Activated CD8-positive, alpha-beta memory T cell treated with anti-CD3 and anti-CD28 coated beads for 4 hours (primary cell): ENCODE measurements around the gene AANAT.

Source experiments
- DNase-seq, 2 donors: peaks; one replicate each; pipeline ENCODE4 v3.0.0-alpha.2; 2020; ENCODE audit warnings: low read depth in 2 of 2

Gene AANAT

DNA sequence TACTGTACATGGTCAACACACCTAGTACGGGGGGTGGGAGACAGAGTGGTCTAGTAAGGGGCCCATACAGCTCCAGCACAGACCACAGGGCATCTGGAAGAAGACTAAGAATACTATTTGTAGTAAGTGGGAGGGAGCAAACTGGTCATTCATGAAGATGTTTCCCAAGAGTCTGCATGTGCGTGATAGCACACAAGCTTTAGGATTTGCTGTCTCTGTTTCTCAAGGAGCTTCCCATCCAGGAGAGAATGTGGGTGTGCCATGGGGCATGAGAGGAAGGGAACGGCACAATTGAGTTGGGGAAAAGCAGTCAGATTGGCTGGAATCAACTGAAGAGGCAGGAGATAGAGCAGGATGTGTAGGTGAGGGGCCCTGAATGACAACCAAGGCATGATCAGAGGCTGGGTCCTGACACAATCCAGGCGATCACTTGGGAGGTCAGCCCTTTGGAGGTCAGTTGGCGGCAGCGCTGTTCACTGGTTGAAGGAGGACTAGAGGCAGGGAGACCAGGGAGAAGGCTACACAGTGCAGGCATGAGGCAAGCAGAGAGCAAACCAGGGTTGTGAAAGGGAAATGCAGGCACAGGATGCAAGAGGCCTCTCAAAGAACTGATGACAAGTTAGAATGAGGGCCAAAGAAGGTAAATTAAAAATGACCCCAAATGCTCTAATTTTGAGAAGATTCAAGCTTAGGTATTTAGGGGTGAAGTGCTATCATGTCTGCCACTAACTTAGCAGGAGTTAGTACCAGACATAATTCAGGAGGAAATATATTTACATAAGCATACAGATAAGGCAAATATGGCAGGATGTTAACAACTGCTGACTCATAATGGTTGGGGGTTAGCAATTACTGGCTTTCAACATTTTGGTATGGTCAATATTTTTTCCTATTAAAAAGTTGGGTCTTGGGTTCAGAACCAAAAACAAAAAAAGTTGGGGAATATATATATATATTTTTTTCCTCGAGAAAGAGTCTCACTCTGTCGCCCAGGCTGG, 24.8 kb upstream of the AANAT start:
- no peak for DNase-seq

DNA sequence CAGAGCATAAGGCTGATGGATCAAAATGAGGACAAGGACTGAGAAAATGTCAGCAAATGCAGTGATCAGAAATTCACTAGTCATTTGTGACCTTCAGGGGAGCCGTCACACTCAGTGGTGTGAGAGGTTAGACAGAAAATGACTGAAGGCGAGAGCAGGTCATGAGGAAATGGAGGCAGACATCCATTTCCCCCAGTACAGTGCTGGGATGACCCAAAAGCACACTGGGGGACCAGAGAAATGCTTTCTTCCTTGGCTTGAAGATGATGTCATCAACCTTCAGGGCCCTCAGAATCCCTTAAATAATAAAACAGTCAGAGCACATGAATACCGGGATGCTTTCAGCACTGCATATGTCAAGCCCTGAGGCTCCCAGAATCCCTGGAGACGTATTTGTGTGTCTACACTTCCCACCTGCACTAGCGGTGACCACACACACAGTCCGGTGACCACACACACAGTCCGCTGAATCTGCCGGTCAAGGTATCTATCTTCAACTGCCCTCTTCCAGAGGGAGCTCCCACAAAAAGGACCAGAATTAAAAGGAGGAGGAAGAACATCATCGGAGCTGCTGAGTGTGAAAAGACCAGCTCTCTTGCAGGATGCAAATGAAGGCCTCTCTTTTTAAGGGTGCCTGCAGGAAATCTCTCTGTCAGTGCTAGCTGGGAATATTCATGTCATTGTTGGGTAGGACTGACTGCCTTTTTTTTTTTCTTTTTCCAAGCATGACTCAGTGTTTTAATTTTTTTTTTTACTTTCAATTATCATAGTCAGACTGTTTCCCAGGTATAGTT, 22.7 kb upstream of the AANAT start:
- DNase-seq: no peak

DNA sequence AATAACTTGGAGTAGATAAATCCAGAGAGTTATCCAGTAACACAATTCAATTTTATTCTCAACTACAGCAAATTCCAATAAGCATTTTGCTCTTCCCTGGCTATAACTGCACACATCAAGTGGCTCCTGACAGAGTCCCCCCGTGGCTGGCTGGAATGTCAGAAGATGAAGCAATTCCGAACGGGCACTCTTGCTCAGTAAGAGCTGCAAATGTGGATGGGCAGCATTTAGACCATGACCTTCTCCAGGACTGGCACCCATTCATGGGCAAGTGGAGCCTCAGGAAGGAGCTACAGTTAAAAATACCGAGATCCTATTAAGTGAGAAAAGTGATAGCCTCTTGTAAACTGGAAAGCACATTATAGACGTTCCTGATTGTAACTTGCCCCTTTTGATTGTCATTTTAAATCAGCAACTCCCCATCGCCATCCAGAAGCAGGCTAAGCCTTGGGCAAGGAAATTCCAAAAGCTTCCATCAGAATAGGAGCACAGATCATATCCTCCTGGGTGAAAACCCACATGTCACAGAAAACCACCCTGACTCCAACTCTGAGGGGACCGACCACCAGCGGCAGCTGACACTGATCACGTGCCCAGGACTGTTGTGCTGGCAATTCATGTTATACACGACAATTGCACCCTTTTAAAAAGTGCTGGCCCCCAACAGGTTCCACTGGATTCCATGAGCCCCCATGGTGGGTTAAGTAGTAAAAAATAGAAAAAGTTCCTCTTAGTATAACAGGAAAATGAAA, 21.5 kb upstream of the AANAT start:
- no peak for DNase-seq

DNA sequence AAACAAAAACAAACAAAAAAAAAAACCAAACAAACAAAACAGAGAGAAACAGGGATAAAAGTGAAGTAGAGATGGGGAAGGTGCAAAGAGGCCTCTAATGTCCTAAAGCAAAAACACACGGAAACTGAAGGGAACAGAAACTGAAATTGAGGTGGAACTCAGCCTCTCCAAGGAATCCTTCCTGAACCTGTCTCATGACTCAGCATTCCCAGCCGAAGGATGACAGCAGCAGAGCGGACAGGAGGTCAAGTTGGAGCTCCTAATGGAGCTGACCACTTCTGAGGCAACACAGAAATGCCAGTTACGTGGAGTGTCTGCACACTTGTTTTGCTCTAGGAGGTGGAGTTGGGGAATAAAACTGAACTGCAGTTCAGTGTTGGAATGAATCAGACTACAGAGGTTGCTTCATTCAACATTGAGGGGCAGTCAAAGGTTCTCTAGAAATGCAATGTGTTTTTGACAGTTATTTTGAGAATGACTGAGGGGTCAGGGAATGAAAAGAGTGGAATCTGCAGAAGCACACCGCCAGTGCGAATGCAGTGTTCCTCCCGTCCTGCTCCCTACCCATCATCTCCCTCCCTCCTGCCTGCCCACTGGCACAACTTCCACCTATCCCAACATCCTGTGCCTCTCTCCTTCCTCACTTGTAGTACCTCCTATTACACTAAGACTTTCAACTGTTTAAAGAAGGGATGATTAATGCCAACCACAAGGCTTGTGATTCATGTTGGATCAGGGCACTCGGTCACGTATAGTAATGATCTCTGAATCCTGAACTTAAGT, 20.8 kb upstream of the AANAT start:
- DNase-seq: no peak

DNA sequence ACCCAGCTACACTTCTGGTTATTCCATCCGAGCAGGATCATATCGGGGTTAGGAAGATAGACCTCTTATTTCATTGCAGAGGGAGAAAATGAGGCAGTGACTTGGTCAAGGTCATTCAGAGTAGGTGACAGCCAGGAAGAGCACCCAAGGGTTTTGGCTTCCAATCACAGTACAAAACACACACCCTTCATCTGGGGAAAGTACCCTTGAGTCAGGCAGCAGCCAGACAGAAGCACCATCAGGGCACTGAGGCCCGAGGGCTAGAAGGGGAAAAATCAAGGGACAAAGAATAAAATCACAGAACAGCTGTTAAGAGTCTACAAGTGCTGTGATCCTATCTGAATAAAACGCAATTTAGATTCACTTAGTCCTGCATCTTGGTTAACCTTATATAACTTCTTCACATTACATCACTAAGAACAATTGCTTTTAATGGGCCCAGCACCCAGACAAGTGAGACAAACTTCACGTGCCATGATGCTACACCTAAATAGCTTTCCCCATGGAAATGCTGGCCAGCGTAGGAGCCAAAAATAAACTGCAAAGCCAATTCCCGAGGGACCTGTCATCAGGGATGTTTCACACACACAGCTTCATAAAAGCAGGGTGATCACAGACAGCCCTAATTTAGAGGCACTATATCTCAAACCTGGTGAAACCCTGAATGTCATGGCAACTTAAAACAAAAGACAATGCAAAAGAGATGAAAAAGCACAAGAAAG, 19.3 kb upstream of the AANAT start:
- DNase-seq: no peak

DNA sequence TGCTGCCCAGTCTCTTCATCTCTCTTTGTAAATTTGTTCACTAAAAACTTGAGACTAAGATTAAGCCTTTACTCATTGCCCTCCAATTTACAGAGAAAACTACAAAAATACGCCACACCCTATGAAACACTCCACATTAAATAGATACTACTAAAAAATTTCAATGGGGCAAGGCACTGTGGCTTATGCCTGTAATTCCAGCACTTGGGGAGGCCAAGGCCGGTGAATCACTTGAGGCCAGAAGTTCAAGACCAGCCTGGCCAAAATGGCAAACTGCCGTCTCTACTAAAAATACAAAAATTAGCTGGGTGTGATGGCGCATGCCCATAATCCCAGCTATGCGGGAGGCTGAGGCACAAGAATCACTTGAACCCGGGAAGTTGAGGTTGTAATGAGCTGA, 18.3 kb upstream of the AANAT start:
- DNase-seq: no peak

DNA sequence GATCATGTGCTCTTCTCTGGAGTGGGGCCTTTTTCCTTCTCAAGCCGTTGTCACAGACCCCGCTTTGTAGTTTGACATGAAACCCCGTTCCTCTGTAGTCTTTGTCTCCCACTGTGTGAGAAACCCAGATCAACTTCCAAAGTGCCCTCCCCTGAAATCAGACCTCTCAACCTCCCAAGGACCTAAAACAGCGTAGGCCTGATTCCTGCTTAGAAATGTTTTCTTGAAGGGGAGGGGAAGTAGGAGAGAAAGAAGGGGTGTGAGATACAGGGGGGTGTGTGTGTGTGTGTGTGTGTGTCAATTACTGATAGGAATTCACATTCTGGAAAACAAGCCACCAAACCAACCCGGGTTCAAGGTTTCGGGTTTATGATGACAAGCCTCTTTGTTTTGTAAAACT, 15.9 kb upstream of the AANAT start:
- no peak for DNase-seq

DNA sequence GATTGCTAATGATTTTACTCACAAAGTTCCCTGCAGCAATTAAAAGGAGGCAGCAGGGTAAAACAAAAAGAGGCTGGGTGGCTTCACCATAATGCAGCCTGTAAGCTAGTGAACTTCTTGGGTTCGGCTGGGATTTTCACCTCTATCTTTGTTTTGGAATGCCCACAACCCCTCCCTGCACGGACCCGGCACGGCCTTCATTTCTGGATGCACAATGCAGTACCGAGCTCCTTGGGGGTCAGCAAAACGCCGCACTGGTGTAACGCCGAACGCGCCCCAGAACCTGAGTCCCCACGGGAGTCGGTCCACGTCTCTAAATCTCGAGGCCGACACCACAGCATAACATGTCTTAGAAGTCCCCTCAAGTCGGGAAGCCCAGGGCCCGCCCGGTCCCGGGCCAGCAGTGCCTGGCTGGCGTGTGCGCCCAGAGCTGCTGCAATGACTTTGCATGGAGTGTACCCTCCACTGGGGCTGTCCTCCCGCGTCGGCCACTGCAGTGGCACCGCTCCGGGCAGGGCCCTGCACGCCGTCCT, 15.2 kb upstream of the AANAT start:
- no peak for DNase-seq

DNA sequence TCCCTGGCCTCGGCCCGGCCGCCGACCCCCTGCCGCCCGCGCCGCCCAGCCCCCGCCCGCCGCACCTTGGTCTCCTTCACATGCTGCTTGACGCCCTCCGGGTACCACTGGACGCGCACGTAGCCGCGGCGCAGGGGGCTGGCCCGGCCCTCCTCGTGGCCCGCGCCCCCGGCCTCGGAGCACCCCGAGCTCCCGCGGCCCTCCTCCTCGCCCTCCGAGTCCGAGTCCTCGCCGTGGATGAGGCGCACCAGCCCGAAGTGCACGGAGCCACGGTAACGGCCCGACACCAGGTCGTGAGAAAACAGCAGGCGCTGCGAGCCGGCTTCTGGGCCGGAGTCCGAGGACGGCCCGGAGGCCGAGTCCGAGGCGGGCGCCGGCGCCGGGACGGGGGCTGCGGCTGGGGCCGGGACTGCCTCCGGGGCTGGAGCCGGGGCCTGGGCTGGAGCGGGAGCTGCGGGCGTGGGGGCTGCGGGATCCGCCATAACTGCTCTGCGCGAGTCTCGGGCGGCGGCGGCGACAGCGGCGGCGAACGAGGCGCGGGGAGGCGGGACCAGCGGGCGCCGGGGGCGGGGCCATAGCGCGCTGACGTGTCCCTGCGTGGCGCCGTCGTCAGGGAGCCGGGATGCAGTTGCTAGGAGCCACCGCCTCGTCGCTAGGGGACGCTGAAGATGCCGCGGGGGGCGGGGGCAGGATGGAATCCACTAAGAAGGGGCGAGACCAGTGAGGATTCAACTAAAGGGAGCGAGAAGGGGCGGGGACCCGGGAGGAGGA, 14.6 kb upstream of the AANAT start, which contains the start of gene UBE2O:
UBE2O (minus strand) TSS at position 493 of the 771 bp plus-strand sequence; CDS start at position 482, 11 bp downstream.
- peak; percentile 73 to 76 for DNase-seq

DNA sequence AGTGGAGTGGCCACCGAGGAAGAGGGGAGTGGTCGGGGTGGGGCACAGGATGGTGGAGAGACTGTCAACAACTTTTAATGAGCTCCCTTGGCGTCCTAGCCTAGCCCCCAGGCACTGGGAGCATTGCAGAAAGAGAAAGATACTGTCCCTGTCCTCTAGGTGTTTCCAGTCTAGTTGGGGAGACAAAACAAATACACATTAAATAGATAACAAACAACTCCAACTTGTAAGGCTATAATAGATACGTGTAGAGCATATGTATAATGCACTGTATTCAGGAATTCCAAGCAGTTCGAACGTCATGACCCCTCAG, 14.0 kb upstream of the AANAT start:
- DNase-seq: no peak

DNA sequence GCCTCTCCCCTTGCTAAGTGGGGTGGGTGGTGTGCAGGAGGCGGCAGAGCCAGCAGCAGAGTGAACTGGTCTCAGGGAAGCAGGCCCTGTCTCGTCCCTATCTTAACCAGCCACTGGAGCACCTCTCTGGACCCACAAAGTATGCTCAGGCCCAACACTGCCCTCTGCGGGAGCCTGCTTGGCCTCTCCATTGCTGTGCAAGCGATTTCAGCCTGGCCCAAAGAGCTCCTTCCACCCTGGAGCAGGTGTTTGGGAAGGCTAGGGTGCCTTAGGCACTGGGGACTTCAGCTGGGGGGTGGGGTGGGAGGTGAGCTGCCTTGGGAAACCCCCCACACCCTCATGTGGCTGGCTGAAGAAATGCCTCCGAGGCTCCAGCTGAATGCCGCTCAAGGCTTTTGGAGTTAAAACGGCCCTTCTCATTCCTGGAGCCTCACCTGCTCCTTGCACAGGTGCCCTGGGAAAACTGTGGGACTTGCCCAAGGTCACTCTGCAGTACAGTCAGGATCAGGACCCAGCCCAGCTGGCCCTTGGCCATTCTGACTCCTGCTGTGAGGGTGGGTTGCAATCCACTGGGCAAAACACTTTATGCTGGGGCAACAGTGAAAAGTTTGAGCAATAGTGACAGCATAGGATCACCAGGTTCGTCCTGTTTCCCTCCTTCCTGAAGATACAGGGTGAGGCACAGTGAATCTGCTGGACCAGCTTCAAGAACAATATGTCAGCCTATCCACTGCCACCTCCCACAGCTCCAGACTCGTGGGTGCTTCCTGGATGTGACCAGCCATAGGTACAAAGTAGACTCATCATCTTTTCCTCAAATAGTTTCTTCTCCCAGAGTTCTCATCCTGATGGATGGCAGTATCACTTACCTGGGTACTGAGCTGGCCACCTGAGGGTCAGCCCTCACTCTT, 8.6 kb upstream of the AANAT start:
- DNase-seq: no peak

DNA sequence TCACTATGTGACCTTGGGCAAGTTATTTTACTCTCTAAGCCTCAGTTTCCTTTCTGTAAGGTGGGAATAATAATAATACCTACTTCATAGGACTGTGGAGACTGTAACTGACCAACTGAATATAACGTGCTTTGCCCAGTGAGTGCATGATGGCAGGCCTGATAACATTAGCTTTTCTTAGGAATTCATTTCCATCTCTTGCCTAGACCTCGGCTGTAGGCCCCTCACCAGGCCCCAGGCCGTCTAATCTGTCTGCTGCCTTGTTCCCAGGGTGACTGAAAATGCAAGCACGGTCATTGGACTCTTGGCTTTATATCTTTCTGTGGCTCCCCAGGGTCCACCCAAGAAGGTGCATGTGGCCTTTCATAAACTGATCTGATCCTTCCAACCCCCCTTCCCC, 7.7 kb upstream of the AANAT start:
- DNase-seq: no peak

DNA sequence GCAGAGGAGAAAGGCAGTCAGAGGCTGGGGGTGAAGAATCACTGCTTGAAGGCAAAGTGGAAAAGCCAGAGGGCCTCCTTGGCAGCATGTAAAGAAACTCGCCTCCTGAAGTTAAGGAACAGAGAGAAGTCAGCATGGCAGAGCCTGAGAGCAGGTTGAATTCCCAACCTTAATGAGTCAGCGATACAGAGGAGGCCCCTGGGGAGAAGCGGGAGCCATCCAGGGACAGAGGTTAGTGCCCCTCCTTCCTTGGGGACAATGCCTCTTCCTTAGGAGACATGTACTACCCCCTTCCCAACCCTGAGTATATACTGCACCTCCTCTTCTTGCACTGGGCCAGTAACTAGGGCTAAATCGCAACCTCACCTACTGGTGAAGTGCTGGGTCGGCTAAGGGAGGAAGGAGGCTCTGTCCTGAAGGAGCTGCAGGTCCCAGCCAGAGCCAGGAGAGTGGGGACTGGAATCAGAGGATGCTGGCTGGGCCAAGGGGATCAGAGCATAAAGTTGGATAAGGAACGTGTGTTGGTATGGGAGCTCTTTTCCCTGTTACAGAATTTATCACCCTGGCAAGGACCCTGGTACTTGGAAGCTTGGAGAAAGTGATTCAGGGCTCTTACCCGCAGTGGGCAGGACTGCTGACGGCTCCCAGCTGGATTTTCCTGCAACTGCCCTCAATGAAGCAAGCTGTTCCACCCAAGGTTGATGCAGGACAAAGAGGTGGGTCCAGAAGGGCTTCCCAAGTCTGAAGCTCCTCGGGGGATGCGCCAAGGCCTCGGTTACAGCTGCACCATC, 5.4 kb upstream of the AANAT start:
- no peak for DNase-seq

DNA sequence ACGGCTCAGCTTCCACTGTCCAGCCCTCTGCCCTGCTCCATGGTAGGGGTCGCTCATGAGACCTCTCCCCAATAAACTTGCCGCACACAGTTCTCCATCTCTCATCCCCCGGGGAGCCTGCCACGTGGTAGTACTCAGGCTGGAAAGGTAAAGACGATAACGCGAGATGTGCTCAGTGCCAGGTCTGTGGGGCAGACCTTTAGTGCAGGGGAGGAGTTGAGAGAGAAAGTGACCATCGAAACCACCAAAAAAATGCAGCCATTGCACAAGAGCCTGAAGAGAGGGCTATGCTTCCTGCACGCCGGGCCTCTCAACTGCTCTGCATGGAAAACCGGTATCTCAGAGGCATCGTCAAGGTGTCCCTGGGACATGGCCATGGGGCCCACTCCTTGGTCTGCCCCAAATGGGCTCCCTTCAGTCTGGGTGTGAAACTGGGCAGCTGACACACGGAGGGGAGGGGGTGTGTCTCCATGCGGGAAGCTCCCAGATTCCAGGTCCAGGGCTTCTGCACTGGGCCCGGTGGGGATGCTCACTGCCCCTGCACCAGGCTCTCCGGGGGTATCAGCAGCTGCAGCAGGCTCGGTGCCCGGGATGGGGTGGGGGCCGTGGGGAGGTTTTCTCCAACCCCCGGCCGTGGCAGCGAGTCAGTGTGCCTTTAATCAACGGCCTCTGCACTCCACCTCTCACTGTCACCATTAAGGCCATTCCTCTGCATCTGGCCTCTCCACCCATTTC, 4.7 kb upstream of the AANAT start:
- no peak for DNase-seq

DNA sequence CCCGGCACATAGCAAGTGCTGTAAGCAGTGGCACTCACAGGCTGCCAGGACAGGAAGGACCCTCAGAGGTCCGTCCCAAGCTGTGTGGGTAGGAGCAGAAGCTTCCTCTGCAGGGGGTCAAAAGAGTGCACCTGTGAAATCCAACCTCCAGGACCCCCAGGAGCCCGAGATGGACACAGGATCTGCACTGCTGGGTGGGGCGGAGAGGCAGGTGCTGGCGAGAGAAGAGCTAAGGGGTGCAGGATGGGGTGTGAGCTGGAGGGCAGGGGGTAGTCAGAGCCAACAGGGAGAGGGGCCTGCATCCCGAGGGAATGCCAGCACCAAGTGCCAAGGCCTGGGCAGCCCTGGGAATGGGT, 650 bp upstream of the AANAT start:
- DNase-seq: no peak

DNA sequence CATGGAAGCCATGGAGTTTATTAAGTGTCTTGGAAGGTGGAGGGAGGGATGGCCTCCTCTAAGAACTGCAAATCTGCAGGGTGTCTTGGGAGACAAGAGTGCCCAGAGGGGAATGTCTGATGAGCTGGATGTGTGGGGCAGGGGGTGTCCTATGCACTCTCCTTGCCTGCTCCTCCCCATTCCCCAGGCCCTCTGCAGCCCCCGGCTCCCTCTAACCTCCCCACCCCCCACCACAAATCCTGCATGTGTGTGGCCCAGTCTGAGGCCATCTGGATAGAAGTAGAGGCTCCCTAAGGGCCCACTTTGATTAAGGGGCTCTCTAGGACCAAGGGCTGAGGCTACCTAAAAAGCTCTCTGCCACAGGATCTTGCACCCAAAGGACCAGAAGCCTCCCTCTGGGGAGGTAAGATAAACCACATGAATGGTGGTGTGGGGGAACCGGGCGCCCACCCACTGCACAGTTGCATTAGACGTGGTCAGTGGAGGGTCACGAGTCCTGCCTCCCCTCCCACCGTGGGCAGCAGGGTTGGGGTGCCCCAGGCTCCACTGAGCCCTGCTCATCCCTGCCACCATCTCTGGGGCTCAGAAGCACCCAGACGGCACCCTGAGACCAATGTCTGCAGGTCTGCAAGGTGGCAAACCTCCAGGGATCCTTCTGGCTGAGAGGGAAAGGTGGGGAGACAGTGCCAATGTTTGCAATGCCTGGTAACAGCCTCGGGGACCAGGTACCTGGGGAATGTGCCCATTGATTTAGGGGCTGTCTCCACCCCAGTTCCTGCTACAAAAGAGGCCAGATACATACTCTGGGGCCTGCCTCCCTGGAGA, 618 bp downstream of the AANAT start:
- DNase-seq: no peak
